WTC11 (cell line): Measurements from ENCODE around the gene DNAAF5.

Source experiments
- CREB1 ChIP-seq: sonication (generic); formaldehyde crosslinking; IDR thresholded peaks from 2 replicates; pipeline ENCODE4 v1.8.0; 2023; ENCODE audit warnings: mild to moderate bottlenecking, missing genetic modification reagents
- CTCF ChIP-seq: fragments of 200-600 bp; IDR thresholded peaks from 2 replicates; pipeline ENCODE4 v1.8.0; 2022; ENCODE audit warnings: antibody characterized with exemption
- PRDM15 ChIP-seq: sonication (generic); formaldehyde crosslinking; IDR thresholded peaks from 2 replicates; pipeline ENCODE4 v1.8.0; 2022; ENCODE audit warnings: missing genetic modification reagents
- TEAD4 ChIP-seq: sonication (generic); formaldehyde crosslinking; IDR thresholded peaks from 2 replicates; pipeline ENCODE4 v1.8.0; 2022; ENCODE audit warnings: mild to moderate bottlenecking, missing genetic modification reagents
- ZNF138 ChIP-seq: sonication (generic); formaldehyde crosslinking; conservative IDR thresholded peaks from 2 replicates; pipeline ENCODE4 v1.8.1; 2022; ENCODE audit warnings: mild to moderate bottlenecking, moderate library complexity, missing genetic modification reagents
- ZNF232 ChIP-seq: sonication (generic); formaldehyde crosslinking; IDR thresholded peaks from 2 replicates; pipeline ENCODE4 v1.8.0; 2022; ENCODE audit warnings: mild to moderate bottlenecking, missing genetic modification reagents

- TF ChIP-seq TEAD4 (CRISPR knock-in tag) (no peak), CREB1 (no peak), CTCF (no peak), PRDM15 (no peak), ZNF232 (CRISPR knock-in tag) (no peak), ZNF138 (CRISPR knock-in tag) (no peak)
Observed at GRCh38 chr7:730501-731439, 4.3 kb downstream of the DNAAF5 start.
